Measurements from ENCODE around the gene HEG1.
"Not testable (repeated sequence)": the region's sequence is repeated elsewhere in the genome, so short reads cannot be mapped to it uniquely, and the experiment has no call there.

HEG1 gene

GRCh38 chr3:124986192-124987143, 69.3 kb downstream of the HEG1 start:
- DNase-seq (ENCODE audit: low spot score) = no peak

DNA sequence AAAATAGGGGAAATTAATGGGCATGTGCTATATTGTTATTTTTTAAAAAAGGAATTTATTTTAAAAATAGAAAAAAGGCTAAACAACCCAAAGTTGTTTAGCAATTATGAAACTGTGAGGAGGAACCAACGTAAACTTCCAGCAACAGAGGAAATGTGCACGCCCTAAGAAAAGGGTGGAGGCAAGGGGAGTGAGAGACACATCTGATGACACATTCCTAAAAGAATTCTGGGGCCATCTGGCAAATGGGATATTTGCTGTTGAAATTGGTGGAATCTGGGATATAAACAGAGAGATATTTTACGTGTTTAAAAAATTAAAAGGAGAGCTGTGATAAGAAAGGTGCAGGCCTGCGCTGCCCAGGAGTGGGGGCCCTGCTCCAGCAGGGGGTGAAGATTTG, 70.4 kb downstream of the HEG1 start:
- no peak for DNase-seq (ENCODE audit: low spot score)

- no peak for DNase-seq (ENCODE audit: low spot score)
These were observed 71.0 kb downstream of the HEG1 start for GRCh38 chr3:124984754-124985153.

DNA sequence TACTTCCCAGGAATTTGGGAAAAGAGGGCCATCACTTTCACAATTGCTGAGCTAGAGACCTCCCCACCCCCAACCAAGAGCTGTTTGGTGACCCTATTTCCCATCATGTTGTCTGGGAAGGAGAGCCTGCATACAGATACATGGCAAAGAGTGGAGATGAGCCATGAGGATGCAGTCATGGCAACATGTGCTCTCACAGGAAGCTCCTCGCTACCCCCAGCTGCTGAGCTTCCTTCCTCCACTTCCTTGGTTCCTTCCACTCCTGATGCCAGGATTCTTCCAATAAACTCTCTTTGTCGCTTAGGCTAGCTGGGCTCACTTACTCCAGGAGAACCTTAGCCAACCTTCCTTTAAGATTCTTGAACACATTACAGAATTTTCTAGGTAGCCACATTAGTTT, 72.9 kb downstream of the HEG1 start:
- no peak for DNase-seq (ENCODE audit: low spot score)

GRCh38 chr3:124981472-124981871, 74.3 kb downstream of the HEG1 start:
- no peak for DNase-seq (ENCODE audit: low spot score)

DNA sequence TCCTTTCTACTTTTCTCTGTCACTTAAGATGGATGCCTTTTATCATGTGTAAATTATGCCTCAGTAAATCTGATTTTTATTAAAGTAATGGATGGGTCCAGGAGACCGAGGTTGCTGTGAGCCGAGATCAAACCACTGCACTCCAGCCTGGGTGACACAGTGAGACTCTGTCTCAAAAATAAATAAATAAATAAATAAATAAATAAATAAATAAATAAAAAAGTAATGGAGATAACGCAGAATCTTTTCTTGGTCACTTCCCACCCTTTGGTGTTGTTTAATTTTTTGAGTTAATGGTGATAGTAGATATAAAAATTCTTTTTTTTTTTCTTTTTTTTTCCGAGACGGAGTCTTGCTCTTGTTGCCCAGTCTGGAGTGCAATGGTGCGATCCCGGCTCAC, 77.2 kb downstream of the HEG1 start:
- no peak for DNase-seq (ENCODE audit: low spot score)

- DNase-seq (ENCODE audit: low spot score) = no peak
These were observed 79.4 kb downstream of the HEG1 start for GRCh38 chr3:124976383-124976782.

GRCh38 chr3:124974691-124975090, 81.1 kb downstream of the HEG1 start:
- no peak for DNase-seq (ENCODE audit: low spot score)

GRCh38 chr3:124973290-124973689, 82.5 kb downstream of the HEG1 start:
- no peak for DNase-seq (ENCODE audit: low spot score)

GRCh38 chr3:124972457-124972856, 83.3 kb downstream of the HEG1 start:
- no peak for DNase-seq (ENCODE audit: low spot score)

DNA sequence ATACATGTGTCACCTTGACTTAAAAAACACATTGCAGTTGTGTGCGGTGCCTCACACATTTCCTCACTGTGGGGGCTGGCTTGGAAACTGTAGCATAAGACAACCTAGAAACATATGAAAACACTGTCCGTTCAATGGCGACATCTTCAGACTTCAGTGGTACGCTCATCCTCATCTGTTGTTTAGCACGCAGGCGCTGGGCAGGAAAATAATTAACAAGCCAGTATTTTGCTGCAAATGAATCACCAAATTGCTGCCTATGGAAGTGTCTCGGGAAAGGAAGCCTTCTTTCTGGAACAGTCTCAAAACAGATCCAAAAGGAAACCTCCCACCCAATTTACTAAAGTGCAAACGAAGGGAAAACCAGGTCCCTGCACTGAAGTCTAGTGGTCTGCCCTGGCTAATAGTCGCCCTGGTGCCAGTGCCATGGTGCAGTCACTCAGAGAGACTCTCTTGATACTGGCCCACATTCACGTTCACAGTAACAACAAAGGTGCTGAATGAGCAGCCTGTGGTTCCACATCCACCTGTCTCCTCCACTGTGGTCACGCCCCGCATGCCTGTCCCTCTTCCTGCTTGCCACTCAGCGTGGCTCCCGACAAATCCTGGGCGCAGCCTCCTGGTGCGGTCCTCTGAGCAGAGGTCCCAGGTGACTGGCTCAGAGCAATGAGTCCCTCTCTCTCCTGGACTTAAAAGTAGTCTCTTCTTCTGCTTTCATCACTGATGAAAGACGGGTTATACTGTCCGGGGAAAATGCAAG, 85.7 kb downstream of the HEG1 start:
- no peak for DNase-seq (ENCODE audit: low spot score)

DNA sequence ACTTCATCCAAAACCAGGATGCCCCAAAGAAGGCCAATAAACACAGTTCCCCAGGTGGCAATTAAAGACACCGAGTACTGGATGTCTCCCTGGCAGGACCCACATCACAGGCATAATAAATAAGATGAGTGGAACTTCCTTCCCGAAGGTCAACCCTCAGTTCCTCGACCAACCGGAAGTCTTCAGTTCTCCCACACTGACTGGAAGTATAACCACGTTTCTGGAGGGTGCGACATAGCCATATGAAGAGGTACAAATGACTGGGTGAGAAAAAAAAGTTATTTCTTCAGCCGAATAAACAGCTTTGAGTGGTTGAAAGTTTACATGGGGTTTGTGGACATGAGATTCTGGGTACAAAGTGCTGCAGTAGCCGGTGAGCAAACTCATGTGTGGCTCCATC, 86.6 kb downstream of the HEG1 start:
- no peak for DNase-seq (ENCODE audit: low spot score)

- no peak for DNase-seq (ENCODE audit: low spot score)
These were observed 87.8 kb downstream of the HEG1 start for GRCh38 chr3:124967964-124968363.

DNA sequence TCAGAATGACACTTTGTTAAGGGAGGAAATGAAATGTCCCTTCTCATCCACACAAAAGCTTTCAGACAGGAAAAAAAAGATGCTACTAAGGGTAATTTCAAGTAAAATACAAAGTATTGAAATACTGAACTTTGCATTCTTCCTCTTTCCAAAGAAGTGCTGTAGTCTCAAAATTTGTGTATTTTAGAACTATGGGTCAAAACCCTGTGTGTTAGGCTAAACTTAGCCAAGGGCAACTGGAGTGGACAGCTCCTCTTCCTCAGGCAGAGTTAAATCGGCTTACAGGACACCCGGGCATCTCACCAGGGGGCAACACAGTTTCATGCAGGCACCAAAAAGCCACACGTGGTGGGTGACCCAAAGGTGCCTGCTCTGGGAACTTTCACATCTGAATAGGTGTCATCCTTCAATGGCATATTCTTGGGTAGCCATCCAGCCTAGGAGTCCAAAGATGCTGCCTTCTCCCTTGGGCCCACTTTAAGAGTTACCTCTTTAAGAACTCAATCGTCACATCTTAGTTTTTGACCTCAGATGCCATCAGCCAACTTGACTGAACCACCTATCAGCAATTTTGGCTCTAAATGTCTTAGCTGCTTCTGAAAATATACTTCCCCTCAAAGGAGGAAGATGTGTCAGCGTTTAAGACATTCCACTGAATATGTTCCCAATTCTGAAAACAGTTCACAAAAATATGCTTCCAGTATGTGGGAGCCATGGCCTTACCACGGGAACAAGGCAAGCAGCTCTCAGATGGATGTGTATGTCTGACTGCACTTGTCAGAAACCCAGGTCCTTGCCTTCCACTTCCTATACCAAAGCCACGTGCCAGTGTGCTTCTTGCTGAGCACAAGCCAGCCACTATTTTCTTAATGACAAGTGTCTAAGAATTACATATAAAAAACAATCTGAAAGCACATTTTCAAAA, 89.0 kb downstream of the HEG1 start:
- DNase-seq (ENCODE audit: low spot score) = no peak

DNA sequence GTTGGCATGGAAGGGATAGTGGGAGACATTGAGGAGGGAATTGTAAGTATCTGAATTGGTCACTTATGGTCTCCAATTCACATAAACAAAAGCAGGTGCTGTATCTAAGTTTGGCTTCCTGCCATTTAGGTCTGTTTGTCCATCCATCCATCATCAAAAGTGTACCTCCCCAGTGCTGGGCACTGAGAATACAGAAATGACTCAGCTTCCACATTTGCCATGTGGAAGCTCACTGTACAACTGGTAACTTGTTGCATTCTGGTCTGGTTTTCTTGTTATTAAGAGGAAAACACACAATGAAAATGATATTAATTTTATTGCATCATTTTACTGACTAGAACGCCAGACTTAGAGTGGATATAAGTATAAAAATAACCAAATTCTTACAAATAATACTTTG, 90.4 kb downstream of the HEG1 start:
- no peak for DNase-seq (ENCODE audit: low spot score)

DNA sequence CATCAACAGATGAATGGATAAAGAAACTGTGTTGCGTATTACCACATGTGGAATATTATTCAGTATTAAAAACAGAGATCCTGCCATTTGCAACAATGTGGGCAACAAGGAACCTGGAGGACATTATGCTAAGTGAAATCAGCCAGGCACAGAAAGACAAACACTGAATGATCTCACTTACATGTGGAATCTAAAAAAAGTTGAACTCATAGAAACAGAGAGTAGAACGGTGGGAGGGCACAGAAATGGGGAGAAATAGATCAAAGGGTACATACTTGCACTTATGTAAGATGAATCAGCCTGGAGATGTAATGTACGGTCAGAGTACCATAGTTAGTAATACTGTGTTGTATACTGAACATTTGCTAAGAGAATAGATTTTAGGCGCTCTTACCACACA, 91.4 kb downstream of the HEG1 start:
- no peak for DNase-seq (ENCODE audit: low spot score)

DNA sequence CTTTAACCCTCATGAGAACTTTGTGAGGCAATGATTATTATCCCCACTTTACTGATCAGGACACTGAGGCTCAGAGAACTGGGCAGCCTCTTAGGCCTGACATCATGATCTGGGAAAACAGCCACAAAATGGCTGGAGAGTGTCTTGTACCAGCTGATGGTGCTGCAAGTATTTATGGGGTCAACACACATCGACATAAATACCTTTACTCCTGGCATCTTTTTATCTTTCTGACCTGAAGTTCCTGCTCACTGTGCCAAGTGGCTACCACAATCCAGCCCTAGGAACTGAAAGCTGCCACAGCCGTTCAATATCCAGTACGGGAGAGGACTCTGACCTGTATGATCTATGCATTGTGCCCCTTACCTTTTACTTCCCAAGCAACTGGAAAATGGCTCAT, 92.0 kb downstream of the HEG1 start:
- DNase-seq (ENCODE audit: low spot score) = no peak

GRCh38 chr3:124962403-124962940, 93.3 kb downstream of the HEG1 start:
- DNase-seq (ENCODE audit: low spot score) = no peak

GRCh38 chr3:124960698-124961097, 95.1 kb downstream of the HEG1 start:
- DNase-seq (ENCODE audit: low spot score) = no peak

DNA sequence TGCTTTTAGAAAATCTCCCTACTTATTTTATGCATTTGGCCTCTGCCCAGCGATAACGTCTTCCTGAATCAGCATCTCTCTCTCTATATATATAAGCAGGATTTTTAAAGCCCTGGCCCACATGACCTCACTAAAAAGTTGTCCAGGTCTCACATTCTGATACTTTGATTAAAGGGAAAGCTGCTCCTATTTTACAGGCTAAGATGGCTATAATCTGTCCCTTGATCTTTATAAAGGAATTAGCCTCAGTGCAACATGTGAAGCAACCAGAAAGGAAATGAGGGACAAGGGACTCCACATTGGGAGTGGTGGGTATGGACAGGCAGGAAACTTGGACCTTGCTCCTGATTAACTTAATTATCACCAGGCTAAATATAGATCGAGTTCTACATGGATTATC, 95.7 kb downstream of the HEG1 start:
- DNase-seq (ENCODE audit: low spot score) = no peak

DNA sequence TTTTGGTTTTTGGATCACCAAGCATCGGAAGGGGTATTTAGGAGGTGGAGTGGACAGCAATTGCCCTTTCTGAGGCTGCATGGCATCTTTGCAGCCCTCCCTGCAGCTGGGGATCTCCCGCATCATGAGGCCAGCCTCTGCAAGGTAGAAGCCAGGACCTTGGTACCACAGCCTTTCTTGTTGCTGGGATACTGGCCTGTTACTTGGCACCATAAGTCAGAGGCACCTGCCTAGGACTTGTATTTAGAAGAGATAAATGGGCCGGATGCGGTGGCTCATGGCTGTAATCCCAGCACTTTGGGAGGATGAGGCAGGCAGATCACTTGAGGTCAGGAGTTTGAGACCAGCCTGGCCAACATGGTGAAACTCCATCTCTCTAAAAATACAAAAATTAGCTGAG, 97.8 kb downstream of the HEG1 start:
- not testable (repeated sequence) for DNase-seq (ENCODE audit: low spot score)

- no peak for DNase-seq (ENCODE audit: low spot score)
These were observed 103.4 kb downstream of the HEG1 start for GRCh38 chr3:124952282-124952855.
